ENCODE data around the gene GPC6. TPM values are rescaled to one million over a fixed set of nuclear protein-coding genes. Genes with fewer than 3 reads are reported as not detected.

Gene GPC6
- total and polyA plus RNA-seq, 2 experiments from 2014 or later: 14.4 to 43.3 TPM

GRCh38 chr13:94325650-94326049 lies 1099.0 kb downstream of the GPC6 start:
- Histone ChIP-seq H3K27ac (no peak overlapping the region), H3K4me3 (no peak overlapping the region), H3K9me3 (ENCODE audit: low read depth) (no peaks in the 10 kb centered on the region), H3K4me1 (ENCODE audit: low read depth) (peaks cover 32% of the 10 kb centered on the region), H3K36me3 (no peaks in the 10 kb centered on the region), H3K27me3 (no peaks in the 10 kb centered on the region)
- peak in 1 of 2 donors; percentile 60 for DNase-seq (ENCODE audit: low read depth in 1 of 2, low spot score in 1 of 2)
- TF ChIP-seq CTCF (IDR thresholded peaks at IDR 0.05; ENCODE audit: low read depth, low read length): no peak

GRCh38 chr13:94327318-94327717 lies 1100.7 kb downstream of the GPC6 start:
- no peak for TF ChIP-seq CTCF (IDR thresholded peaks at IDR 0.05; ENCODE audit: low read depth, low read length)
- Histone ChIP-seq H3K9me3 (ENCODE audit: low read depth) (no peaks in the 10 kb centered on the region), H3K36me3 (no peaks in the 10 kb centered on the region), H3K27me3 (no peaks in the 10 kb centered on the region), H3K27ac (peak overlapping the region; percentile 55), H3K4me3 (no peak overlapping the region), H3K4me1 (ENCODE audit: low read depth) (peaks cover 32% of the 10 kb centered on the region)
- no peak for DNase-seq (ENCODE audit: low read depth in 1 of 2, low spot score in 1 of 2)

GRCh38 chr13:94328381-94329041 lies 1101.9 kb downstream of the GPC6 start:
- no peak overlapping the region for H3K27ac ChIP-seq
- TF ChIP-seq CTCF (IDR thresholded peaks at IDR 0.05; ENCODE audit: low read depth, low read length): no peak
- DNase-seq (ENCODE audit: low read depth in 1 of 2, low spot score in 1 of 2): no peak
- H3K9me3 ChIP-seq (ENCODE audit: low read depth): no peaks in the 10 kb centered on the region
- no peak overlapping the region for H3K4me3 ChIP-seq
- H3K27me3 ChIP-seq: no peaks in the 10 kb centered on the region
- no peaks in the 10 kb centered on the region for H3K36me3 ChIP-seq
- H3K4me1 ChIP-seq (ENCODE audit: low read depth): peaks cover 26% of the 10 kb centered on the region

GRCh38 chr13:94329277-94329676 lies 1102.7 kb downstream of the GPC6 start:
- no peaks in the 10 kb centered on the region for H3K27me3 ChIP-seq
- peak in 1 of 2 donors; percentile 82 for DNase-seq (ENCODE audit: low read depth in 1 of 2, low spot score in 1 of 2)
- H3K36me3 ChIP-seq: no peaks in the 10 kb centered on the region
- H3K4me3 ChIP-seq: no peak overlapping the region
- no peaks in the 10 kb centered on the region for H3K9me3 ChIP-seq (ENCODE audit: low read depth)
- H3K27ac ChIP-seq: no peak overlapping the region
- H3K4me1 ChIP-seq (ENCODE audit: low read depth): peaks cover 18% of the 10 kb centered on the region
- no peak for TF ChIP-seq CTCF (IDR thresholded peaks at IDR 0.05; ENCODE audit: low read depth, low read length)

GRCh38 chr13:94329754-94330551 lies 1103.3 kb downstream of the GPC6 start:
- DNase-seq (ENCODE audit: low read depth in 1 of 2, low spot score in 1 of 2): peak in 1 of 2 donors; percentile 96
- H3K27ac ChIP-seq: no peak overlapping the region
- peaks cover 12% of the 10 kb centered on the region for H3K4me1 ChIP-seq (ENCODE audit: low read depth)
- no peaks in the 10 kb centered on the region for H3K9me3 ChIP-seq (ENCODE audit: low read depth)
- no peaks in the 10 kb centered on the region for H3K36me3 ChIP-seq
- H3K4me3 ChIP-seq: no peak overlapping the region
- H3K27me3 ChIP-seq: no peaks in the 10 kb centered on the region
- no peak for TF ChIP-seq CTCF (IDR thresholded peaks at IDR 0.05; ENCODE audit: low read depth, low read length)
